ENCODE data around the gene MYLK3.

Gene MYLK3

GRCh38 chr16:46732561-46732960, 15.6 kb downstream of the MYLK3 start:
- FAIRE-seq (no peak), DNase-seq (ENCODE audit: insufficient read length) (no peak)
- TF ChIP-seq TAF1 (IDR thresholded peaks at IDR 0.05; ENCODE audit: borderline replicate concordance, low read depth, low read length) (no peak), POLR2A (IDR thresholded peaks at IDR 0.05; ENCODE audit: low read depth, low read length) (no peak), POLR2AphosphoS5 (IDR thresholded peaks at IDR 0.05; ENCODE audit: low read depth, low read length) (no peak)

GRCh38 chr16:46731691-46732555, 16.2 kb downstream of the MYLK3 start:
- no peak for FAIRE-seq
- no peak for DNase-seq (ENCODE audit: insufficient read length)
- no peak for TF ChIP-seq POLR2AphosphoS5 (IDR thresholded peaks at IDR 0.05; ENCODE audit: low read depth, low read length)
- TF ChIP-seq TAF1 (IDR thresholded peaks at IDR 0.05; ENCODE audit: borderline replicate concordance, low read depth, low read length) = no peak
- TF ChIP-seq POLR2A (IDR thresholded peaks at IDR 0.05; ENCODE audit: low read depth, low read length) = no peak

GRCh38 chr16:46730801-46731690, 17.1 kb downstream of the MYLK3 start:
- no peak for FAIRE-seq
- no peak for DNase-seq (ENCODE audit: insufficient read length)
- TF ChIP-seq POLR2AphosphoS5 (IDR thresholded peaks at IDR 0.05; ENCODE audit: low read depth, low read length) (no peak), POLR2A (IDR thresholded peaks at IDR 0.05; ENCODE audit: low read depth, low read length) (no peak), TAF1 (IDR thresholded peaks at IDR 0.05; ENCODE audit: borderline replicate concordance, low read depth, low read length) (no peak)

- DNase-seq (ENCODE audit: insufficient read length) = no peak
- TF ChIP-seq TAF1 (IDR thresholded peaks at IDR 0.05; ENCODE audit: borderline replicate concordance, low read depth, low read length) (no peak), POLR2A (IDR thresholded peaks at IDR 0.05; ENCODE audit: low read depth, low read length) (no peak), POLR2AphosphoS5 (IDR thresholded peaks at IDR 0.05; ENCODE audit: low read depth, low read length) (no peak)
- FAIRE-seq = no peak
These were observed 18.0 kb downstream of the MYLK3 start for GRCh38 chr16:46730126-46730525.

GRCh38 chr16:46729326-46729995, 18.7 kb downstream of the MYLK3 start:
- TF ChIP-seq POLR2A (IDR thresholded peaks at IDR 0.05; ENCODE audit: low read depth, low read length) = no peak
- no peak for TF ChIP-seq POLR2AphosphoS5 (IDR thresholded peaks at IDR 0.05; ENCODE audit: low read depth, low read length)
- TF ChIP-seq TAF1 (IDR thresholded peaks at IDR 0.05; ENCODE audit: borderline replicate concordance, low read depth, low read length) = no peak
- DNase-seq (ENCODE audit: insufficient read length) (no peak), FAIRE-seq (no peak)

- no peak for TF ChIP-seq POLR2A (IDR thresholded peaks at IDR 0.05; ENCODE audit: low read depth, low read length)
- no peak for TF ChIP-seq TAF1 (IDR thresholded peaks at IDR 0.05; ENCODE audit: borderline replicate concordance, low read depth, low read length)
- no peak for FAIRE-seq
- no peak for DNase-seq (ENCODE audit: insufficient read length)
These were observed 19.3 kb downstream of the MYLK3 start for GRCh38 chr16:46728806-46729205.

GRCh38 chr16:46727630-46728029, 20.5 kb downstream of the MYLK3 start:
- TF ChIP-seq POLR2AphosphoS5 (IDR thresholded peaks at IDR 0.05; ENCODE audit: low read depth, low read length) (no peak), POLR2A (IDR thresholded peaks at IDR 0.05; ENCODE audit: low read depth, low read length) (no peak), TAF1 (IDR thresholded peaks at IDR 0.05; ENCODE audit: borderline replicate concordance, low read depth, low read length) (no peak)
- no peak for FAIRE-seq
- DNase-seq (ENCODE audit: insufficient read length) = no peak

- FAIRE-seq (no peak), DNase-seq (ENCODE audit: insufficient read length) (no peak)
- TF ChIP-seq POLR2A (IDR thresholded peaks at IDR 0.05; ENCODE audit: low read depth, low read length) = no peak
- no peak for TF ChIP-seq TAF1 (IDR thresholded peaks at IDR 0.05; ENCODE audit: borderline replicate concordance, low read depth, low read length)
- no peak for TF ChIP-seq POLR2AphosphoS5 (IDR thresholded peaks at IDR 0.05; ENCODE audit: low read depth, low read length)
These were observed 21.0 kb downstream of the MYLK3 start for GRCh38 chr16:46727184-46727583.

- no peak for FAIRE-seq
- no peak for DNase-seq (ENCODE audit: insufficient read length)
- no peak for TF ChIP-seq TAF1 (IDR thresholded peaks at IDR 0.05; ENCODE audit: borderline replicate concordance, low read depth, low read length)
- TF ChIP-seq POLR2AphosphoS5 (IDR thresholded peaks at IDR 0.05; ENCODE audit: low read depth, low read length) = no peak
- TF ChIP-seq POLR2A (IDR thresholded peaks at IDR 0.05; ENCODE audit: low read depth, low read length) = no peak
These were observed 26.3 kb downstream of the MYLK3 start for GRCh38 chr16:46721885-46722284.

- FAIRE-seq (no peak), DNase-seq (ENCODE audit: insufficient read length) (no peak)
- TF ChIP-seq POLR2A (IDR thresholded peaks at IDR 0.05; ENCODE audit: low read depth, low read length) (no peak), TAF1 (IDR thresholded peaks at IDR 0.05; ENCODE audit: borderline replicate concordance, low read depth, low read length) (no peak), POLR2AphosphoS5 (IDR thresholded peaks at IDR 0.05; ENCODE audit: low read depth, low read length) (no peak)
These were observed 27.5 kb downstream of the MYLK3 start for GRCh38 chr16:46720619-46721018.

GRCh38 chr16:46719528-46719927, 28.6 kb downstream of the MYLK3 start:
- FAIRE-seq (no peak), DNase-seq (ENCODE audit: insufficient read length) (no peak)
- TF ChIP-seq POLR2A (IDR thresholded peaks at IDR 0.05; ENCODE audit: low read depth, low read length) (no peak), POLR2AphosphoS5 (IDR thresholded peaks at IDR 0.05; ENCODE audit: low read depth, low read length) (no peak), TAF1 (IDR thresholded peaks at IDR 0.05; ENCODE audit: borderline replicate concordance, low read depth, low read length) (no peak)
